NCI-H1694 (cell line): ENCODE data around the gene MACROD2.

Experiments used
- DNase-seq: peaks from one replicate; lab custom pipeline; 2025; lab: John Stamatoyannopoulos, UW

The MACROD2 gene

DNA sequence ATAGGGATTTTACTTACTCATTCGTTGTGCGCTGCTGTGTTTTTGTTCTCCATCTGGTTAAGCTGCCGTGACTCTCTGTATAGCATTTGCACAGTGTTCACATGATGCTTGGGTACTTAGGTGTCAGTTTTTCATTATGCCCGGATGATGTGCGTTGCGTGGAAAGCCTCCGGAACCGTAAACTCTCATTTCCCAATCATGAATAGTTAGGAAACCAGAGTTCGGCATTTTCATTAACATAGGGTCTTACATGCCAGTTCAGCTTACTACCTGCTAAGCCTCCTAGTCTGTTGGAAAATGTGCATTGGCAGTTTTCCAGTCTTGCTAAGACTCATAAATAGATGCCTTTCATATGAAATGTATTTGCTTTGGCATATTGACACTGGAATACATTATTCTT, 825.5 kb downstream of the MACROD2 start:
- peak; percentile 17 for DNase-seq

DNA sequence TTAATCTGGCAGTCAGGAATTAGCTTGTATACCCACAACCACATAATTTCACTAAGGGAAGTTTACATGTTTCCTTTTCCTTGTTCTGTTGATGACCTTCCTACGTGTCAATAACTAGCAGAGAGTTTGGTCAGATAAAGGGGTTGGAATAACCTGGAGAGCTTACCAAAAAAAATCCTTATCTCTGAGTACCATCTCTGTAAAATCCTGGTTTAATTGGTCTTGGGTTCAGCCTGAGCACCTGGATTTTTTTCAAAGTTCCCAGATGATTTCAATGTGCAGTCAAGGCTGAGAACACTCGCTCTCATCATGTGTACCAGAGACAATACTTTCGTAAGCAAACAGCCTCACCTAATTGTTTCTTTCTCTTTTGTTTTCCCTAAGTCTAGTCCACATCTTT, 825.9 kb downstream of the MACROD2 start:
- no peak for DNase-seq

- DNase-seq: no peak
These were observed 829.7 kb downstream of the MACROD2 start for GRCh38 chr20:14824996-14825395.

DNA sequence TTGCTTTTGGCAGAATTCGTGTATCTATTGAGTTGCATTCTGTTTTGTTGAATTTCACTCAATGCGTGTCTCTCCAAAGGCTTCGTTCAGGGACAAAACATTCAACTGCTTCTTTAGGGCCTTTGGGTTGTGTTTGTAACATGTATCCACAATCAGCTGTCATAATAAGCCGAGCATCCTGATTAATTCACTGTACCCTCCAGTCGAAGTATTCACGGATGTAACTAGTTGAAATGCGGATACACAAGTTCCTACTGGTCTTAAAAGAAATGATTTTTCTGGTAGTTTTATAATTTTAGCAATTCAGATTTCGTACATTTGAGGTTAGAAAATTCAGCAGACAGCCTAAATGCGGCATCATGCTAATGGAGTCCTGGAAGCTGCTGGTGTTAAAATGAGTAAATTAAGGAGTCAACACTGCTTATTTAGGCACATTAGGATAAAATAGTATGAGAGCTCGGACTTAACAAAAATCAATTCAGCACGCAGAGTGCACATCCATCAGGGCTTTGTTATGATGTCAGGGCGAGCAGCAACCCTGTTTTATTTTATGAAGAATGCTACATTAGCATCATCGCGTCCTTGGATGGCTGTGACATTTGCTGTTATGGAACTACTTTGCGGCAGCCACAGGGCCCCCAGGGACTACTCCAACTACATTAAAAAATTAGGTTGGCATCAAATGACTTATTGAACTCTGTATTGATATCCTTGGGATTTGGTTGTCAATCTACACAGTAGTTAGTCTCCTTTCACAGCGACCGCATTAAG, 831.4 kb downstream of the MACROD2 start:
- DNase-seq: no peak

DNA sequence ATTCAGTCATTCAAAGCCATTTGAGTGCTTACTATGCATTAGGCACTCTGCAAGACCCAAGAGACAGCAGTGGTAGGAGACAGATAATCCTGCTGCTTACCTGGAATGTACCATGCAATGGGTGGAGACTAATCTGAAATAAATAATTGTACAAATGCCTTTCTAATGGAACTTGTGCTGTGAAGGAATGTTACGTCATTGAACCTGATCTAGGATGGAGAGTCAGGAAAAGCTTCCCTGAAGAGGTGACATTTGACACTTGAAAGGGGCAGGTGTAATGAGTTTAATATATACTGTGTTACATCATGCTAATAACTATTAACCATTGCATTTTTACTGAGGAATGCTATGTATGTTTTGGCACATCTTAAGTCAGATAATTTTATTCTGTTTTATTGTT, 833.1 kb downstream of the MACROD2 start:
- no peak for DNase-seq

- DNase-seq: no peak
These were observed 834.6 kb downstream of the MACROD2 start for GRCh38 chr20:14829906-14830305.

GRCh38 chr20:14830466-14830865, 835.1 kb downstream of the MACROD2 start:
- DNase-seq: no peak

DNA sequence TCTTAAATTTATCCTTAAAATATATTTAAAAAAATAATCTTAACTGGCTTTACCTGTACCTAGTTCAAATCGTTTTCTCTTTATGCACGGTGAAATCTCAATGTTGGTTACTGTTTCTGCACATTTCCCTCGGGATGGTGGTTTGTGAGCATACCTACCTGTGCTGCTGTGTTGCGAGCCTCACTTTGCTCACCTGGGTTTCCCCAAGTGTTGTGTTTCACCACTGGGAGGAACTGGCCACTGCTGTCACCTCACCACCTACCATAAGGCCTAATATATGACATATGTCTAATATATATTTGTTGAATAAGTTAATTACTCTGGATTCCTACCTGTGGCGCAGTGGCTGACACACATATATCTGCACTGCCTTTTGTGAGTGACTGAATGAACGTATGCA, 835.6 kb downstream of the MACROD2 start:
- DNase-seq: no peak

DNA sequence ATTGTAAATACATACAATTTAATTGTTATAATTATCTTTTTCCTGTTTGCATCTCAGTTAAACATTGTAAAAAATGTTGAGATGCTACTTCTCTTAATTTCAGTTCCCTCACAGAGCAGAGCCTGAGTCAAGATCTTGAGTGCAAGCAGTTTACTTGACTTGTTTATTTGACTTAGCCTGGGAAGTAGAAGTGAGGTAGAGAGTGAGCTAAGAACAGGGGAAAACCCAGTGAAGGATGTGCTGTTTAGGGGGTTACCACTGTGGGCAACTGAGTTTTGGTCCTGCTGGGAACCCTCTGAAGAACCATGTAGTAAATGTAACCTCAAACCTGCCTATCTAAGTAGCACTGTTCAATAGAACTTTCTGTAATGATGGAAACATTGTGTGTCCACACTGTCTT, 837.3 kb downstream of the MACROD2 start:
- no peak for DNase-seq

- no peak for DNase-seq
These were observed 843.6 kb downstream of the MACROD2 start for GRCh38 chr20:14838663-14839628.

DNA sequence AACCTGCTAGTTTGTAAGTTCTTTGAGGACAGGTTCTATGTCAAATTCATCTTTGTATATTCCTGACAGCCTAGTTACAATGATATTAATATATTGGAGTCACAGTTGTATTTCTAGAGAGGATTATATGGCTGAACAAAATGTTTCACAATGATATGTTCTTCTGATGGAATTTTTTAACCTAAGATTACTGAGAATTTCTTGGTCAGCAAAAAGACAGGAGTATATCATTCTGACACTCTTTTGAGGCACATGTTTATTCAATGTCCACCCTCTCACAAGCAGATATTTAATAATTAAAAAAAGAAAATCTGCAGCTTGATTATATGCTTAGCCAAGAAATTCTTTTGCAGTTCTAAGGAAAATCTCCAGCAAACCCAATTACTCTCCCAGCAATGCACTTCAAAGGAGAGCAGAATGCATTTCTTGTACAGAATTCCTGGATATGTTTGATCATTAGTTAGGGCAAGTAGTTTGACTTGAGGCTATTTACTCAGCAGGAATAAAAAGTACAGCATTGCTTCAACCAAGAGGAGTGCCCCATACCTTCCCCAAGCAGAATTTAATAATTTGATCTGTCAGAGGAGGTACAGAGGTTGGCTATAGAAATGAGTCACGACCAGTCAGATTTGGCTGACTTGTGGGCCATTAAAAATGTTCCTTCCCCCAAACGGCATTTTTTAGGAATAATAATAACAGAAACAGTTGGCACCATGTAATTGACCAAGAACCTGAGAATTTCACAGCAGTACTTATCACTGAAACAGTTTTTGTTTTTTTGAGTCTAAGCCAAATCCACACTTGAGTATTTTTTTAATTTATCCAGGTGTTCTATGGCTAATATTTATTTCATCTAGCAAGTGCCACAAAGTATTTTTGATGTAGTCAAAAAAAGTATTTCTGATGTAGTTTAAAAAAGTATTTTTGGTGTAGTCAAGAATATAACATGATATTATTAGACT, 850.2 kb downstream of the MACROD2 start:
- no peak for DNase-seq

GRCh38 chr20:14848806-14849205, 853.5 kb downstream of the MACROD2 start:
- no peak for DNase-seq

- no peak for DNase-seq
These were observed 857.8 kb downstream of the MACROD2 start for GRCh38 chr20:14853079-14853478.

DNA sequence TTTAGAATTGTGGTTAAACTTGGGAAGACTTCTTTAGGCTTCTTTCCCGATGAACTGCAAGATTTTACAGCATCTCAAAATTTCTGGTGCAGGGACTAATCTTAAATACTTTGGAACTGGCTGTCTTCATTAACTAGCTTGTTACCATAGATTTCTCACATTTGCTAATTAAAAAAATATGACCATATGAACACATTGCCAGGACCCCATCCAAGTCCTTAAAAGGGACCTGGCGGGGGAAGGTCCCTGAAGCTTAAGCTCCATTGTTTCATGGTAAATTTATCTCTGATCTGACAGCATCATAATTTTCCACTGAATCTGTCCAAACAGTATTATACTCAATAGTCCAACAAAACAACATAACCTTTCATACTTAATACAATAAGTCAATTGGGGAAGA, 859.9 kb downstream of the MACROD2 start:
- DNase-seq: no peak

GRCh38 chr20:14859627-14860026, 864.3 kb downstream of the MACROD2 start:
- no peak for DNase-seq

- DNase-seq: no peak
These were observed 865.1 kb downstream of the MACROD2 start for GRCh38 chr20:14860410-14860814.

GRCh38 chr20:14861028-14861699, 865.8 kb downstream of the MACROD2 start:
- no peak for DNase-seq

GRCh38 chr20:14865169-14865568, 869.9 kb downstream of the MACROD2 start:
- no peak for DNase-seq

DNA sequence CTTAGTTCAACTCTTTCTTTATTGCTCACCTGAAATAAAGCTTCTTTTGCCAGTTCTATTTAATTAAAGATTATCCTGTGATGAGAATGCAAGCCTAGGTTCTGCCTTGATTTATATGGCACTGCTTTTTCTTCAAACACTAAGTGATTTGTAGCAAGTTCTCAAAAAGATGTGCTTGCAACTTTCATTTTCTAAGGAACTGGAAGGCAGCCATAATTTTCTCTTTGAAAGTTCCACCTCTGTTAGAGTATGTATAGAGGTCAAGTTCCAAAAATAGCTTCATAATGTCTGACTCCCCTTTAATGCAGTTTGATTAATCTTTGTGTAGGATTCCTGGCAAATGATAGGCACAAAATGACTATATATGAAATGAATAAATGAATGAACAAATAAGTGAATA, 870.4 kb downstream of the MACROD2 start:
- DNase-seq: no peak

DNA sequence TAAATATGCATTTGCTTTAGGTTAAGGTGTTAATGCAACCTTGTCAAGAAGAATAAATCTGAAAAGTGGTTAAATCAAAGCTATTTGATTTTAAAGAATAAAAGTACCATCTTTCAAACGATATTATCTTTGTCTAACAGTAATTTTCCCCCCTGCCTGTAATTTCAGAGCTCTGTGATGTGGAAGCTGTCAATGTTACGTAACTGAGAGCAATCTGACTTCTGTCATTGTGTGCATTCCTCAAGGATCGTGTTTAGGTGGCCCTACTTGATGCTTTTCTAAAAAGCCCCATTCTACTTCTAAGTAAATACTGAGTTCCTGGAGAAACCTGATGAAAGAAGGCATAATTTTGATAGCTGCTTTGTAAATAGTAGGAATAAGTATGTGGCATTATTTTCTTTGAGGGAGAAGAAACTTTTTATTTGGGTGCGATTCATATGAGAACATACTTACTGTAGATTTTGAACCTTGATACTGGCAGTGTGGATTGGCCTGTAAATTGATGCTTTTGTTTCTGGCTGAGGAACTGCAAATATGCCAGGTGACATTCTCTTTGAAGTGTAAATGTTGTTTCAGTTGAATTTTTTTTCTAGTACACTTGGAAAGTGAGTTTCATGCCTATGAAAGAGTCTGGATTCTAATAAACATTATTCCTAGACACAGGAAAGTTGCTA, 871.7 kb downstream of the MACROD2 start:
- DNase-seq: no peak
